Kidney (tissue), 14 donors: ENCODE results near the gene TGM3. TPM values are rescaled to one million over a fixed set of nuclear protein-coding genes. Genes with fewer than 3 reads are reported as not detected.

Experiments
- DNase-seq, 5 donors: peaks; one replicate each; pipeline ENCODE4 v3.0.0-alpha.2; 2013 to 2020
- FAIRE-seq: peaks from 2 replicates; lab custom pipeline; 2012; peaks lifted over from hg19 to GRCh38; lab: Jason Lieb, UNC
- H3K27ac ChIP-seq, 2 donors: one replicate each; pipeline ENCODE4 v1.7.0; 2013; ENCODE audit warnings: low read depth in 2 of 2, low read length in 2 of 2, inconsistent platforms in 1 of 2
- H3K27me3 ChIP-seq: one replicate; pipeline ENCODE4 v1.7.1; 2013; ENCODE audit warnings: low read length, inconsistent platforms; ENCODE audit not compliant: control insufficient read depth, insufficient read depth
- H3K36me3 ChIP-seq, 3 donors: one replicate each; pipeline versions ENCODE4 v1.7.0 to v1.7.1; 2013; ENCODE audit warnings: low read length in 3 of 3, control low read depth in 1 of 3, inconsistent platforms in 1 of 3; ENCODE audit not compliant: insufficient read depth in 3 of 3, control insufficient read depth in 2 of 3
- H3K4me1 ChIP-seq, 3 donors: one replicate each; pipeline versions ENCODE4 v1.7.0 to v1.7.1; 2013; ENCODE audit warnings: low read length in 3 of 3, inconsistent platforms in 1 of 3, low read depth in 1 of 3; ENCODE audit not compliant: control insufficient read depth in 2 of 3, insufficient read depth in 2 of 3
- H3K4me3 ChIP-seq, 3 donors: one replicate each; pipeline versions ENCODE4 v1.7.0 to v1.8.1; 2013; ENCODE audit warnings: low read length in 3 of 3, control low read depth in 1 of 3, inconsistent platforms in 1 of 3
- H3K9ac ChIP-seq, 3 donors: one replicate each; pipeline versions ENCODE4 v1.7.0 to v1.7.1; 2013; ENCODE audit warnings: low read length in 3 of 3, control low read depth in 1 of 3, inconsistent platforms in 1 of 3
- H3K9me3 ChIP-seq, 3 donors: one replicate each; pipeline versions ENCODE4 v1.7.0 to v1.7.1; 2013; ENCODE audit warnings: low read length in 3 of 3, control low read depth in 1 of 3, inconsistent platforms in 1 of 3; ENCODE audit not compliant: control insufficient read depth in 2 of 3, insufficient read depth in 1 of 3
- CTCF ChIP-seq: IDR thresholded peaks from 3 replicates; pipeline ENCODE4 v1.5.1; 2012; ENCODE audit warnings: mild to moderate bottlenecking, moderate library complexity, borderline replicate concordance; ENCODE audit not compliant: insufficient read depth; ENCODE audit errors: extremely low read depth
- intact Hi-C: fragments of 100-400 bp; cut with DNase I; formaldehyde crosslinking; loops from one replicate; pipeline ENCODE4 v1.11.1; 2022
- polyA plus RNA-seq: library from polyadenylated mRNA; stranded (reverse); fragments of 350-450 nt; fragmentation: Illumina TruSeq; extraction: RNeasy Lipid Tissue Mini Kit (QIAGEN cat#74804); gene quantifications from one replicate; pipeline ENCODE4 v1.2.3, GENCODE V29; 2014; ENCODE audit warnings: low read depth, low replicate concordance; ENCODE audit not compliant: insufficient read depth
- total RNA-seq: library from RNA; stranded (reverse); fragmentation: NEBNext Ultra II Directional; extraction: Animal tissue kit (Norgen Biotek cat#: 25700); gene quantifications from one replicate; pipeline ENCODE4 v1.2.1, GENCODE V29; 2021
- donor health status: control.
- donor health status: control.
- donor health status: control.
- donor health status: control.
- donor health status: control.
- donor health status: DM: yes; HTN: yes; CAD: no.
- donor health status: Normal renal cell carcinoma (clear cell type).

The TGM3 gene
- total and polyA plus RNA-seq, 2 donors from 2014 or later = 0.13 TPM; not detected in 1

- H3K9ac ChIP-seq = no peak overlapping the region
- FAIRE-seq (no peak), DNase-seq (no peak)
- no peaks in the 10 kb centered on the region for H3K36me3 ChIP-seq
- H3K27me3 ChIP-seq = no peaks in the 10 kb centered on the region
- TF ChIP-seq CTCF = no peak
- no peak overlapping the region for H3K4me3 ChIP-seq
- H3K4me1 ChIP-seq = no peaks in the 10 kb centered on the region
- intact Hi-C loops = no loop called here
- H3K9me3 ChIP-seq = no peaks in the 10 kb centered on the region
- H3K27ac ChIP-seq = no peak overlapping the region
These were observed 30.2 kb downstream of the TGM3 start for GRCh38 chr20:2326046-2326445.

- intact Hi-C loops = no loop called here
- FAIRE-seq = no peak
- DNase-seq = no peak
- TF ChIP-seq CTCF = no peak
- no peak overlapping the region for H3K9ac ChIP-seq
- H3K36me3 ChIP-seq = no peaks in the 10 kb centered on the region
- H3K27me3 ChIP-seq = no peaks in the 10 kb centered on the region
- no peak overlapping the region for H3K27ac ChIP-seq
- H3K9me3 ChIP-seq = no peaks in the 10 kb centered on the region
- no peak overlapping the region for H3K4me3 ChIP-seq
- no peaks in the 10 kb centered on the region for H3K4me1 ChIP-seq
These were observed 32.1 kb downstream of the TGM3 start for GRCh38 chr20:2327620-2328555.

- H3K9me3 ChIP-seq = no peaks in the 10 kb centered on the region
- FAIRE-seq = no peak
- H3K36me3 ChIP-seq = no peaks in the 10 kb centered on the region
- intact Hi-C loops = no loop called here
- no peak for DNase-seq
- TF ChIP-seq CTCF = no peak
- no peaks in the 10 kb centered on the region for H3K27me3 ChIP-seq
- H3K4me1 ChIP-seq = no peaks in the 10 kb centered on the region
- H3K9ac ChIP-seq = no peak overlapping the region
- no peak overlapping the region for H3K27ac ChIP-seq
- no peak overlapping the region for H3K4me3 ChIP-seq
These were observed 33.5 kb downstream of the TGM3 start for GRCh38 chr20:2329286-2329685.
